K562 (cell line): ENCODE data around the gene PSMA5. TPM values are rescaled to one million over a fixed set of nuclear protein-coding genes. Genes with fewer than 3 reads are reported as not detected.
A peak's percentile ranks its signal among the peaks of the same experiment; 100 is the strongest.

ENCODE experiments used
- ATAC-seq: fragments of 200-7000 bp; cut with Tn5 transposase; 3 replicates; pipeline ENCODE4 v1.9.1; 2020; ENCODE audit warnings: moderate library complexity
- BruUV-seq: library from RNA; stranded (reverse); fragments of 400-500 nt; replicated peaks from 2 replicates; lab custom pipeline; 2021; lab: Mats Ljungman, UMichigan
- CTCF ChIA-PET: fragments of 300-600 bp; formaldehyde crosslinking; extraction: SDS; loops from one replicate; lab custom pipeline; 2021; ENCODE audit warnings: low intra/inter-chr PET ratio; lab: Yijun Ruan, JAX
- POLR2A ChIA-PET: fragments of 300-600, 350-650 bp; sonication (Branson Sonifier 250); formaldehyde crosslinking; extraction: SDS; loops from one replicate; lab custom pipeline; 2021; ENCODE audit warnings: antibody characterized with exemption, inconsistent platforms; lab: Yijun Ruan, JAX
- DNase-seq, 4 experiments: peaks; one replicate each; pipeline versions ENCODE4 v3.0.0 to v3.0.0-alpha.2; 2011 to 2018; ENCODE audit warnings: low spot score in 3 of 4, mixed read lengths in 3 of 4; ENCODE audit errors: extremely low read depth in 1 of 4
- FAIRE-seq: peaks from 2 replicates; lab custom pipeline; 2011; peaks lifted over from hg19 to GRCh38; lab: Jason Lieb, UNC
- H2AFZ ChIP-seq: 2 replicates; pipeline ENCODE4 v1.6.0; 2011; ENCODE audit warnings: low read depth, low read length, control low read depth, inconsistent platforms
- H3K27ac ChIP-seq: fragments of 200-600 bp; 3 replicates; pipeline ENCODE4 v1.8.0; 2011; ENCODE audit warnings: low read depth, mild to moderate bottlenecking, control low read depth, inconsistent platforms, low read length, moderate library complexity, mixed read lengths; ENCODE audit errors: extremely low read depth
- H3K27me3 ChIP-seq, 2 experiments: fragments of 300-600 bp in 1 of 2; 2 replicates in 1 of 2; 3 replicates in 1 of 2; pipeline versions ENCODE4 v1.6.0 to v1.8.0; 2011; ENCODE audit warnings: inconsistent platforms in 2 of 2, low read length in 2 of 2, mild to moderate bottlenecking in 1 of 2, mixed read lengths in 1 of 2, moderate library complexity in 1 of 2; ENCODE audit not compliant: control insufficient read depth in 2 of 2, insufficient read depth in 2 of 2
- H3K36me3 ChIP-seq: fragments of 300-600 bp; 3 replicates; pipeline ENCODE4 v1.8.0; 2011; ENCODE audit warnings: mild to moderate bottlenecking, low read length, inconsistent platforms; ENCODE audit not compliant: control insufficient read depth, insufficient read depth
- H3K4me1 ChIP-seq, 2 experiments: fragments of 200-600 bp in 1 of 2; replicated peaks in 1 of 2; 2 replicates in 1 of 2; 3 replicates in 1 of 2; pipeline versions ENCODE4 v1.5.1 to v1.8.0; 2011; ENCODE audit warnings: inconsistent platforms in 2 of 2, low read length in 2 of 2, mild to moderate bottlenecking in 1 of 2, mixed read lengths in 1 of 2, moderate library complexity in 1 of 2; ENCODE audit not compliant: control insufficient read depth in 2 of 2, insufficient read depth in 2 of 2
- H3K4me2 ChIP-seq: 2 replicates; pipeline ENCODE4 v1.6.1; 2011; ENCODE audit warnings: low read length, control low read depth, inconsistent platforms, mixed read lengths; ENCODE audit not compliant: insufficient read depth
- H3K4me3 ChIP-seq: fragments of 200-600 bp; sonication (generic), shearing (Covaris generic); 2 replicates; pipeline ENCODE4 v1.5.1; 2016; ENCODE audit warnings: control low read depth, inconsistent platforms
- H3K79me2 ChIP-seq: fragments of 200-600 bp; 3 replicates; pipeline ENCODE4 v1.8.0; 2011; ENCODE audit warnings: low read length, inconsistent platforms; ENCODE audit not compliant: control insufficient read depth, insufficient read depth
- H3K9ac ChIP-seq, 2 experiments: 2 replicates each; pipeline versions ENCODE4 v1.6.0 to v1.6.1; 2011; ENCODE audit warnings: low read depth in 2 of 2, low read length in 2 of 2, control low read depth in 1 of 2, inconsistent platforms in 1 of 2, mild to moderate bottlenecking in 1 of 2, mixed read lengths in 1 of 2; ENCODE audit not compliant: insufficient read depth in 1 of 2
- H3K9me1 ChIP-seq: one replicate; pipeline ENCODE4 v1.6.0; 2011; ENCODE audit warnings: inconsistent platforms, mild to moderate bottlenecking, low read length, moderate library complexity; ENCODE audit not compliant: control insufficient read depth, insufficient read depth
- H3K9me3 ChIP-seq: replicated peaks from 2 replicates; pipeline ENCODE4 v1.5.1; 2011; ENCODE audit warnings: low read depth, low read length, inconsistent platforms; ENCODE audit not compliant: control insufficient read depth, insufficient read depth
- H4K20me1 ChIP-seq: replicated peaks from 2 replicates; pipeline ENCODE4 v1.6.1; 2011; ENCODE audit warnings: low read length, inconsistent platforms, mixed read lengths; ENCODE audit not compliant: control insufficient read depth, insufficient read depth
- HOXB6 ChIP-seq: fragments of 250-450 bp; sonication (Bioruptor Pico); IDR thresholded peaks from 2 replicates; pipeline ENCODE4 v1.5.1; 2022; ENCODE audit warnings: mild to moderate bottlenecking, borderline replicate concordance
- MYBL2 ChIP-seq, 2 experiments: fragments of 450-650 bp in 1 of 2; sonication (generic) in 1 of 2; formaldehyde crosslinking in 1 of 2; IDR thresholded peaks; 2 replicates each; pipeline versions ENCODE4 v1.6.1 to v1.8.1; 2017 to 2022; ENCODE audit warnings: borderline replicate concordance in 1 of 2, inconsistent platforms in 1 of 2, low read depth in 1 of 2, mild to moderate bottlenecking in 1 of 2, missing genetic modification reagents in 1 of 2, moderate library complexity in 1 of 2
- NR0B1 ChIP-seq: fragments of 450-650 bp; IDR thresholded peaks from one replicate; pipeline ENCODE4 v1.6.1; 2018; ENCODE audit warnings: mild to moderate bottlenecking, moderate library complexity; ENCODE audit not compliant: partially characterized antibody
- RBM17 ChIP-seq: fragments of 200-400 bp; formaldehyde crosslinking; IDR thresholded peaks from 2 replicates; pipeline ENCODE4 v1.6.1; 2017; ENCODE audit warnings: low read depth, mild to moderate bottlenecking, low read length, borderline replicate concordance
- TCF3 ChIP-seq: sonication (generic); formaldehyde crosslinking; IDR thresholded peaks from 2 replicates; pipeline ENCODE4 v1.4.0; 2020; ENCODE audit warnings: mild to moderate bottlenecking, missing genetic modification reagents
- TCF7 ChIP-seq: sonication (generic); IDR thresholded peaks from 2 replicates; pipeline ENCODE4 v1.6.1; 2016; ENCODE audit warnings: antibody characterized with exemption, borderline replicate concordance
- TEAD2 ChIP-seq: fragments of 450-650 bp; IDR thresholded peaks from 2 replicates; pipeline ENCODE4 v1.6.1; 2016; ENCODE audit warnings: missing genetic modification characterization, control low read depth, missing compliant biosample characterization
- ZBTB1 ChIP-seq: sonication (generic); formaldehyde crosslinking; IDR thresholded peaks from 2 replicates; pipeline ENCODE4 v1.8.1; 2023; ENCODE audit warnings: missing genetic modification reagents, low read depth, mild to moderate bottlenecking, borderline replicate concordance
- WGBS: fragments of 100-300 bp; shearing (Covaris generic); methylation state at CpG from one replicate; pipeline ENCODE4 v1.1.6; 2016; ENCODE audit warnings: low coverage, mixed read lengths; ENCODE audit not compliant: insufficient coverage; ENCODE audit errors: missing lambda C conversion rate; 5-methylcytosine and 5-hydroxymethylcytosine counted together
- in situ Hi-C: fragments of 300-500 bp; cut with MboI; formaldehyde crosslinking; loops from 4 replicates; pipeline ENCODE4 v1.15.0; 2018; ENCODE audit warnings: inconsistent platforms, mixed read lengths
- intact Hi-C: fragments of 100-400 bp; cut with micrococcal nuclease; formaldehyde crosslinking; loops from 2 replicates; pipeline ENCODE4 v1.14.2; 2022
- polyA plus RNA-seq, 8 experiments: library from polyadenylated mRNA; depleted of rRNA in 4 of 8; stranded (reverse) in 5 of 8; unstranded in 3 of 8; fragments of >200 nt; fragmentation: Nextera tagmentation in 2 of 8; fragmentation: Illumina TruSeq in 1 of 8; extraction: Ambion mirVana in 2 of 8; extraction: Trizol in 1 of 8; gene quantifications; 2 replicates each; pipeline versions ENCODE4 v1.2.1 to v1.2.3, GENCODE V29; 2011 to 2014; ENCODE audit warnings: inconsistent platforms in 1 of 8, missing spikeins in 1 of 8
- total RNA-seq, 7 experiments: library from RNA; depleted of rRNA in 6 of 7; stranded (reverse); fragments of >200 nt in 6 of 7; fragmentation: Illumina TruSeq in 2 of 7; extraction: Trizol in 2 of 7; gene quantifications; 2 replicates each; pipeline versions ENCODE4 v1.2.1 to v1.2.3, GENCODE V29; 2011 to 2021; ENCODE audit warnings: low replicate concordance in 1 of 7
- TF ChIP-seq, protein P1 (sequence below): fragments of 250-450 bp; sonication (Bioruptor Pico); IDR thresholded peaks from 2 replicates; pipeline ENCODE4 v1.6.1; 2021; ENCODE audit warnings: mild to moderate bottlenecking
- TF ChIP-seq, protein P2 (sequence below), 2 experiments: IDR thresholded peaks; 2 replicates each; pipeline ENCODE4 v1.6.1; 2012; ENCODE audit warnings: improper control_type of control experiment in 2 of 2, low read depth in 2 of 2, low read length in 2 of 2, borderline replicate concordance in 1 of 2

Gene PSMA5
- total and polyA plus RNA-seq, 9 of the 15 experiments (the other 6 are each of a cell fraction or from before 2014, with no cell fraction given): 82.6 to 542 (median 287) TPM

DNA sequence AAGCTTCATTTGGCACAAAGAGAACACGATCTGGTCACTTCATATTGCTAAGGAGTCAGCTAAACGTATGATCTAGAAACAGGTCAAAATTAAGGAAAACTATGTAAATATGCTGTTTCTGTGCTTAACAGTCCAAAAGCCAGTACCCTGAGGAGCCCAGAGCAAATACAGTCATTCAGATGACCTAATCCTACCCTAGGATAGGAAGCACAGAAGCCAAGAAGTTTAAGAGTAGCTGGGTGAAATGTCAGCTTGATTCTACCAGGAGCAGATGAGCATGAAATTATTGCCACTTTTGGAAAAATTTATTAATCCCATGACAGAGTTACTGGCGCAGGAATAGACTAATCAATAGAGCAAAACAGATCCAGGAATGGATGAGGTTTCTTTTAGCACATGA lies 46.8 kb downstream of the PSMA5 start:
- DNase-seq (no peak), ATAC-seq (0 out of 3 replicates have a peak, but pooled peaks have one; percentile 10), FAIRE-seq (no peak)
- Histone ChIP-seq H3K36me3 (peaks cover 20% of the 10 kb centered on the region; the same call in 2 of the 3 replicates), H3K4me2 (no peak overlapping the region), H2AFZ (no peak overlapping the region), H3K9me1 (no peaks in the 10 kb centered on the region), H4K20me1 (no peaks in the 10 kb centered on the region), H3K9ac (no peak overlapping the region), H3K4me1 (peaks cover 11 to 31% of the 10 kb centered on the region in 2 experiments; a peak in 4 of 5 replicates), H3K9me3 (no peaks in the 10 kb centered on the region), H3K4me3 (no peak overlapping the region), H3K79me2 (peaks cover 91% of the 10 kb centered on the region), H3K27ac (peak overlapping the region; percentile 24; the same call in 2 of the 3 replicates), H3K27me3 (no peaks in the 10 kb centered on the region)
- ChIA-PET CTCF (no interaction called here), POLR2A (interaction anchor here (0.6 to 4.6 kb wide), 9 partner anchors 7 to 721 kb away, joined by 3 to 35 read pairs (median 3); partner anchors contain the start of gene PSRC1)
- 85% methylated on average over 3 of the region's 3 CpGs for WGBS
- no TSS peak for BruUV-seq
- intact Hi-C loops: no loop called here
- in situ Hi-C loops: no loop called here
- no peak for TF ChIP-seq ZBTB1 (CRISPR knock-in tag)
- TF ChIP-seq RBM17: no peak
- TF ChIP-seq, protein P1, sequence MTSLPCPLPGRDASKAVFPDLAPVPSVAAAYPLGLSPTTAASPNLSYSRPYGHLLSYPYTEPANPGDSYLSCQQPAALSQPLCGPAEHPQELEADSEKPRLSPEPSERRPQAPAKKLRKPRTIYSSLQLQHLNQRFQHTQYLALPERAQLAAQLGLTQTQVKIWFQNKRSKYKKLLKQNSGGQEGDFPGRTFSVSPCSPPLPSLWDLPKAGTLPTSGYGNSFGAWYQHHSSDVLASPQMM (CRISPR knock-in tag): no peak
- TF ChIP-seq TCF3 (CRISPR knock-in tag): no peak
- TF ChIP-seq, protein P2, sequence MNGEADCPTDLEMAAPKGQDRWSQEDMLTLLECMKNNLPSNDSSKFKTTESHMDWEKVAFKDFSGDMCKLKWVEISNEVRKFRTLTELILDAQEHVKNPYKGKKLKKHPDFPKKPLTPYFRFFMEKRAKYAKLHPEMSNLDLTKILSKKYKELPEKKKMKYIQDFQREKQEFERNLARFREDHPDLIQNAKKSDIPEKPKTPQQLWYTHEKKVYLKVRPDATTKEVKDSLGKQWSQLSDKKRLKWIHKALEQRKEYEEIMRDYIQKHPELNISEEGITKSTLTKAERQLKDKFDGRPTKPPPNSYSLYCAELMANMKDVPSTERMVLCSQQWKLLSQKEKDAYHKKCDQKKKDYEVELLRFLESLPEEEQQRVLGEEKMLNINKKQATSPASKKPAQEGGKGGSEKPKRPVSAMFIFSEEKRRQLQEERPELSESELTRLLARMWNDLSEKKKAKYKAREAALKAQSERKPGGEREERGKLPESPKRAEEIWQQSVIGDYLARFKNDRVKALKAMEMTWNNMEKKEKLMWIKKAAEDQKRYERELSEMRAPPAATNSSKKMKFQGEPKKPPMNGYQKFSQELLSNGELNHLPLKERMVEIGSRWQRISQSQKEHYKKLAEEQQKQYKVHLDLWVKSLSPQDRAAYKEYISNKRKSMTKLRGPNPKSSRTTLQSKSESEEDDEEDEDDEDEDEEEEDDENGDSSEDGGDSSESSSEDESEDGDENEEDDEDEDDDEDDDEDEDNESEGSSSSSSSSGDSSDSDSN (IDR thresholded peaks at IDR 0.05; ENCODE audit: borderline replicate concordance in 1 of 2, low read depth in 2 of 2, low read length in 2 of 2): no peak
- no peak for TF ChIP-seq TEAD2 (tag)
- TF ChIP-seq TCF7: no peak
- TF ChIP-seq MYBL2 (IDR thresholded peaks at IDR 0.05; ENCODE audit: low read depth): no peak
- no peak for TF ChIP-seq MYBL2 (CRISPR knock-in tag; IDR thresholded peaks at IDR 0.05; ENCODE audit: borderline replicate concordance)
- no peak for TF ChIP-seq HOXB6 (CRISPR knock-in tag)
- TF ChIP-seq NR0B1: no peak
